Fibroblast of the aortic adventitia (primary cell): ENCODE data around the gene BHLHA15. TPM values are rescaled to one million over a fixed set of nuclear protein-coding genes. Genes with fewer than 3 reads are reported as not detected.

ENCODE experiments used
- DNase-seq: peaks from one replicate; pipeline ENCODE4 v3.0.0-alpha.2; 2010; ENCODE audit warnings: low read depth
- H3K4me3 ChIP-seq: 2 replicates; pipeline ENCODE4 v1.5.1; 2011; ENCODE audit warnings: low read depth, mild to moderate bottlenecking, control low read depth, low read length, moderate library complexity
- CTCF ChIP-seq: IDR thresholded peaks from 2 replicates; pipeline ENCODE4 v1.5.1; 2011; ENCODE audit warnings: mild to moderate bottlenecking, low read length, control low read depth, inconsistent platforms; ENCODE audit not compliant: insufficient read depth
- total RNA-seq: library from RNA; depleted of rRNA; stranded (reverse); fragments of >200 nt; gene quantifications from 2 replicates; pipeline ENCODE4 v1.2.3, GENCODE V29; 2012; ENCODE audit warnings: low replicate concordance

The BHLHA15 gene
- total RNA-seq, 1 donor: not detected

- no peak for DNase-seq
- H3K4me3 ChIP-seq: no peak overlapping the region
- TF ChIP-seq CTCF: no peak
These were observed 7.8 kb upstream of the BHLHA15 start for GRCh38 chr7:98203261-98203963.

- TF ChIP-seq CTCF: no peak
These were observed 7.2 kb upstream of the BHLHA15 start for GRCh38 chr7:98203964-98204605.

GRCh38 chr7:98204670-98205069 lies 6.6 kb upstream of the BHLHA15 start:
- no peak for DNase-seq
- TF ChIP-seq CTCF: no peak
- no peak overlapping the region for H3K4me3 ChIP-seq

More at GRCh38 chr7:98203964-98204605, 7.2 kb upstream of the BHLHA15 start:
- DNase-seq: no peak
- H3K4me3 ChIP-seq: no peak overlapping the region

GRCh38 chr7:98205162-98205845 lies 5.9 kb upstream of the BHLHA15 start:
- TF ChIP-seq CTCF: no peak
- DNase-seq: no peak
- H3K4me3 ChIP-seq: no peak overlapping the region

- no peak overlapping the region for H3K4me3 ChIP-seq
- DNase-seq: no peak
- TF ChIP-seq CTCF: no peak
These were observed 4.5 kb upstream of the BHLHA15 start for GRCh38 chr7:98206451-98207330.

- H3K4me3 ChIP-seq: no peak overlapping the region
- no peak for TF ChIP-seq CTCF
- no peak for DNase-seq
These were observed 1.9 kb upstream of the BHLHA15 start for GRCh38 chr7:98209166-98209920.
